Stimulated activated CD8-positive, alpha-beta memory T cell treated with anti-CD3 and anti-CD28 coated beads, Interleukin-12 subunit alpha, Interleukin-12 subunit beta, amount 100 ng/mL, for 4 hours (primary cell): ENCODE measurements around the gene PTPRN2.
"Not testable (repeated sequence)": the region's sequence is repeated elsewhere in the genome, so short reads cannot be mapped to it uniquely, and the experiment has no call there.

Source experiments
- DNase-seq: peaks from one replicate; pipeline ENCODE4 v3.0.0-alpha.2; 2020; ENCODE audit warnings: low read depth

The PTPRN2 gene

DNA sequence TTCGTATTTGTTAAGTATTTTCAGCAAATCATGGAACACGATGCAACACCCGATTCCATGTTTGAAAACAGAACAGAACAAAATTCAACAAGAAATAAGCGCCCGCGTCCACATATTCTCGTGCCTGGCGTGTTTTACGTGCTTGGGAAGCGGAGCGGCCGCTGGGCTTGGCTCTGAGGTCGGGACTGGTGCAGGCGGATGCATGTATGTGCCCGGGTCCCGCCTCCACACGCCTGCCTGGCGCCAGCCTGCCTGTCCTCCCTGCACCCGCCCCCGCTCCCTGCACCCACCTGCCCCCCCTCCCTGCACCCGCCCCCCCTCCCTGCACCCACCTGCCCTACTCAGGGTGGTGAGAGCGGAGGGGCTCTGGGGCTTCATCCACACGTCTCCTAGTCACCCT, 796.4 kb downstream of the PTPRN2 start:
- DNase-seq: no peak

DNA sequence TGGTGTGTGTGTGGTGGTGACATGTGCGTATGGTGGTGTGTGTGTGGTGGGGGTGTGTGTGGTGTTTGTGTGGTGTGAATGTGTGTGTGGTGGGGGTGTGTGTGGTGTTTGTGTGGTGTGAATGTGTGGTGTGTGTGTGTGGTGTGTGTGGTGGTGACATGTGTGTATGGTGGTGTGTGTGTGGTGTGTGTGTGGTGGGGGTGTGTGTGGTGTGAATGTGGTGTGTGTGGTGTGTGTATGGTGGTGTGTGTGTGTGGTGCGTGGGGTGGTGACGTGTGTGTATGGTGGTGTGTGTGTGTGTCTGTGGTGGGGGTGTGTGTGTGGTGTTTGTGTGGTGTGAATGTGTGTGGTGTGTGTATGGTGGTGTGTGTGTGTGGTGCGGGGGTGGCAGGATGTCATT, 797.7 kb downstream of the PTPRN2 start:
- no peak for DNase-seq

DNA sequence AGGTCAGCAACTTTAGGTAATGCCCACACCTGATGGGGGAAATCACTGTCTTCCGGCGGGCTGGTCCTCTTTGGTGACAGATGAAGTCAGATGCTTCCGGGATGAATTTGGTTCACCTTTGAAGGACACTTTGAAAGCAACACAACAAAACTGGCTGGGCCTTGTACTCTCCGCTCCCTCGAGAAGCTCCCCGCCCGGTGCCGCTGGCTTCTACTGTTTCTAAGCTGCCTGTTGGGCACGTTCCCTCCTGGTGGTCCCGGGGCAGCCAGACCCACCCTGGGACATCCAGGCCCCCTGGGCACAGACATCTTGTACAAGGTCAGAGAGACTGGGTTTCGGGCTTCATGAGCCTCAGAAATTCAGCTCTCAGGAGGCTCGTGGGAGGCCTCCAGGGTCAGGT, 798.5 kb downstream of the PTPRN2 start:
- no peak for DNase-seq

DNA sequence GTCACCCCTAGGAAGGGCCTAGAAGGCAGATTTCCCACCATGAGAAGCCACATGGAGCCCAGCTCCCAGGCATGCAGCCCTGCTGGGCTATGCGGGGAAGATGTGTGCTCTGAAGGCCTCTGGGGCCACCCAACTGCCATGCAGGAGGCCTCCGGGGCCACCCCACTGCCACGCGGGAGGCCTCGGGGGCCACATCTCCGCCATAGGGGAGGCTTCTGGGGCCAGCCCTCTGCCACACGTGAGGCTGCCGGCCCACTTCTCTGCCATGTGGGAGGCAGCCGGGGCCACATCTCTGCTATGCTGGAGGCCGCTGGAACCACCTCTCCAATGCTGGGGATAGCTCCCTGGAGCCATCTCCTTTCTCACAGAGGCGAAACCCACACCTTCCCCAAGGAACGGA, 799.0 kb downstream of the PTPRN2 start:
- DNase-seq: no peak

DNA sequence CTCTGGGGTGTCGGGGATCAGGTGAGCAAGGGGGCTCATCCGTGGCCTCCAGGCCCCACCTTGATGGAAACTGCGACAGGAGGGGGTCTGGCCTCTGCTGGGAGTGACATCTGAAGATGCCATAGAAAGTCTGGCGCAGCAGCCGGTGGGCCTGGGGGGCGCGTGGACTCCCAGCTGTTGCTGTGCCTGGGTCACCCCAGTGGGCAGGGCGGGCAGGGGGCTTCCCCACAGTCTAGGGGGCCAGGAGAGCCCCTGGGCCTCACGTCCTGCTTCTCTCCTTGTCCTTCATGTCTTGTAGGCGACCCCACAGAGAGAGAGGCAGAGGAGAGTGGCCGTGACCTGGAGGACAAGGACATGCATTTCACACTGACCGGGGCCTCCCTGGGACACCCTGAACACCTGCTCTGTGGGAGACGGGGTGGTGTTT, 800.3 kb downstream of the PTPRN2 start:
- DNase-seq: no peak

DNA sequence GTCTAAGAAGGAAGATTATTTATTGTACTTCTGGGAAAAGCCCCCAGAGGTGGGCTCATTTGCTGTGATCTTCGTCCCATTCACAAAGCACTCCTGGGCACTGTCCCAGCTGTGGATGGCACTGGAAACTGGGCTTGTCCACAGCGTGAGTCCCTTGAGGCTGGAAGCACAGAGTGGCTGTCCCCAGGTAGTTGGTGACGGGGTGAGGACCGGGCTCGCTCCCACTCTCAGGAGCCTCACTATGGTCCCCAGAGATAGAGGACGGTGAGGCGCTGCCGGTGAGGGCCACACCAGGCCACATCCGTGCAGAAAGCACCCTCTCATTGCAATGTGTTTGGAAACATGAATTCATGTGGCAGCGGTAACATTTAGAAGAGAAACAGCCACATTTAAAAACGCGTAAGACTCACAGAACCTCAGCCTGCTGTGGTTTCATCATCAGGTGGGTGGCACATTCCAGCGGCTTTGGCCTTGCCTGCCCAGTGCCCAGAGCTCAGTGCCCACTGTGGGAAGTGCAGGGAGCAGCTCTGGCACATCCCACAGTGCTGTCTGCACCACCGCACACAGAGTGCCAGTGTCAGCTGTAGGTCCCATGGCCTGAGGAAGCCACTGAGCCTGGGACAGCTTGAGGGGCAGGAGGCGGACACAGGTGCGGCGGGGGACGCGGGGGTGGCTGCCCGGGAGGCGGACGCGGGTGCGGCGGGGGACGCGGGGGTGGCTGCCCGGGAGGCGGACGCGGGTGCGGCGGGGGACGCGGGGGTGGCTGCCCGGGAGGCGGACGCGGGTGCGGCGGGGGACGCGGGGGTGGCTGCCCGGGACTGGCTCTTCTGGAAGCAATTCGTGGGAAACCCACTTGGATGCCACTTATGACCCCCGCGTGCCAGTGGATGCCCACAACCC, 801.0 kb downstream of the PTPRN2 start:
- no peak for DNase-seq

DNA sequence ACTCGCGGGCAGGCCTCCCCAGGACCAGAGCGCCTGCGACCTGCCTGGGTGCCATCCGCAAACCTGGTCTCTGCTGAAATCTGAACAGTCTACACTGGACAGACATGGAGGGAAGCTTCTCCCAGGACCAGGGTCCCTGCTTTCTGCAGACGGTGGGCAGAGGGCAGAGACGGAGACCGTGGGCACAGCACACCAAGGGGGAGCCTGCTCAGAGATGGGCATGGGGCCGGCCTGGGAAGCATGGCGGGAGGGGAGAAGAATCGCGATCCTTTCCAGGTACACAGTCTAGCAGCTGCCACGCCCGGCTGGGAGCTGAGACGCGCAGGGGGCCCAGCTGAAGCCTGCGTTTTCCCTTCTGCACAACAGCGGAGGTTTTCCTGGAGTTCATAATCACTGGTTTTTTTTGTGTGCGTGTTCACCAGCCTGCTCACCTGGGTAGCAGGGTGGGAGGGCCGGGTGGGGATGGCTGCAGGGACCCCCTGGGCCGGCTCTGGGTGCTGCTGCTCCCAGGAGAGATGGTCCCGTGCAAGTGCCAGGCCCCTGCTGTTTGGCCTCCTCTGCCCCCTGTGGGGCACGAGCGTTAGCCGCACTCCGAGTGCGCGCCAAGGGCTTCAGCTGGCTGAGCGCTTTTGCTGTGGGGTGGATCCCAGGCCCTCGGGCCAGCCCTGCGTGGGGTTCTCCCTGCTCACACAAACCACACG, 802.0 kb downstream of the PTPRN2 start:
- no peak for DNase-seq

DNA sequence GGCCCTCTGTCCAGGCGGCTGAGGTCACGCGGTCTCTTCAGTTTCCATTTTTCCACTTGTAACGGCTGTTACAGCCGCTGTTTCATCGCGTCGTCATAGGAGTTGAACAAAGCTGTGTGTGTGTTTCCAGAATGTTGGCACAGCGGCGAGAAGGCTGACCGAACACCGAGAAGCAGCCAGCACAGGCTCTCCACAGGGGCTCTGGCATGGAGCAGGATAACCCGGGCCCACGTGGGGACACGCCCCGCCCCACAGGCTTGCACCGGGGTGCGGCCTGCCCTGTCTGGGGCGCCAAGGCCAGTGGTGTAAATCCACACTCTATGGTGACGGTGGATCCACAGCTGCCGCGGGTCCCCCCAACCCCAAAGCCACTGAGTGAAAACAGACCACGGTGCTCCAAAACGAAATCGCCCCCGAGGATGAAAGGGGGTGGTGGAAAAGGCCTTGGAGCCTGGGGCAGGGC, 802.6 kb downstream of the PTPRN2 start:
- no peak for DNase-seq

DNA sequence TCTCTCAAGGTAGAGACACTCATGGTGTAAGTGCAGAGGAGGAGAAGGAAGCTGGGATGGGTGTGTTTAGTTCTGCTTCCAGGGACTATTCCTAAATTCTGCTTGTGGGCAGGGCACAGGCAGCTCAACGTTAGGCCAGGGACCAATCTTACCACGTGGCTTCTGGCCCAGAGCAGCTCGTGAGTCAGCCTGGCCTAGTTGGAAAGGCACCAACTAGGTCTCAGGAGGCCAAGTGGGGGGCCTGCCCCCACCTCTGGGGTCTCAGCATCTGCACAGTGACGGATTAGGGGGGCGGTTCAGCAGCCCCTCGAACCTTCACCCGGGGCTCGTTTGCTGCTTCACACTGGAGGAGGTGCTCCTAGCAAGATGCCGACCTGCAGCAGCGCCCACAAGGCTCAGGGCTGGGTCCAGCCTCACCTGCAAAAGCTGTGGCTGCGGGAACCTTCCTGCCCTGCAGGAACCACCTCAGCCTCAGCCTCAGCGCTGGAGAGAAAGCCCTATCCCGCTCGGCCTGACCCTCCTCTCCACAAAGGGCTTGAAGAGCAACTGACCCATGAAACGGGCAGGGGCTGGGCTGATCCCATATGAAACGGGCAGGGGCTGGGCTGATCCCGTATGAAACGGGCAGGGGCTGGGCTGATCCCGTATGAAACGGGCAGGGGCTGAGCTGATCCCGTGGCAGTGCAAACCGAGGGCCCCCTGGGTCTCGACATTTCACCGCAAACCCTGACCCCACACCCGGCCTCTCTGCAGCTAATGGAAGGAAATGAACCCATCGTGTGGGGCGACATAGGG, 803.4 kb downstream of the PTPRN2 start:
- no peak for DNase-seq

DNA sequence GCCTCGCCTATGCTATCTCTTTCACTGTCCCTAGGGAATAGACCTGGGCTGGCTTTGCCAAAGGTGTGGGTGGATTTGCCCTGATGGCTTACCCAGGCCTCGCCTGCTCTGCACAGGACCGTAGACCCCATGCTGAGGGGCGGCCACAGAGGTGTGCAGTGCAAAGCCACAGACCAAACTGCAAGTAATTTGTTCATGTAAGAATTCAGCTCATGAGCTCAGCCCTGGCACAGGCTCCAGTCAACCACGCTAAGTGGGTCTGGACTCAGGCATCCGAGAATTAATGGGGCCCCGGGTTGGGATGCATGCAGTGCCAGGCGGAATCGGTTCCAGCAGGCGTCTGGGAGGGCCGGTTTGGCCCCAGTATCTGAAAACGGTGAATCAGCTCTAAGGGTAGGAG, 805.6 kb downstream of the PTPRN2 start:
- no peak for DNase-seq

DNA sequence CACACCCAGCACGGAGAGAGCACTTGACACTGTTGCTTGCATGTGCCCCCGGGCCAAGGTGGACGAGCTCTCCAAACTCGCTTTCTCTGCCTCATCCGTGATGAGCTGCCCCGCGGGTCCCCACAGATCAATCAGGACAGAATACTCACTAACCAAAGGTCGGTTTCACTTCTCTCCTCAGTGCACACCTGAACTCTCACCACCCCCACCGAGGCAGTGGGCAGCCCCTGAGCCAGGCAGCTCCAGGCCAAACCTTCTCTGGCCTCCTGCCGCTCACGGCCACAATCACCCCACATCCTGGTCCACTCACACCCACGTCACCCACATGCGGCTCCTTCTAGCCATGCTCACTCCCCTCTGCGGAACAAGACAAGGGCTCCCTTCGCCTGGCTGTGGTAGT, 806.9 kb downstream of the PTPRN2 start:
- no peak for DNase-seq

DNA sequence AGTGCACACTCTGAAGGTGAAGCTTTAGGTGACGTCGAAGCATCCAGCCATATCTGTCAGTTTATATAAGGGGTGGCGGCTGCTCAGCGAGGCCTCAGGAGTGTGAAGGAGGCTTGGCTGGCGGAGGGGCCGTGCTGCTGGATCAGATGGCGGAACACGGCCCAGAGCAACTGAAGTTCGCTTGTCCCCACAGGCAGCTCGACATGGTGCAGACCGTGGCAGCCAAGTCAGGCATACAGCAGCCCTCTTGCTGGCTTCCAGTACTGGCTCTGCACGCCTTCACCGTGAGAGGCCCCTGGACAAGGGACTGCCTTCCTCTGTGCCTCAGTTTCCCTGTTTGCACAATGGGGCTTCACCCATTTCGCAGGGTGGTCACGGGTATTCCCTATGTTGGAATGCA, 807.3 kb downstream of the PTPRN2 start:
- DNase-seq: no peak

DNA sequence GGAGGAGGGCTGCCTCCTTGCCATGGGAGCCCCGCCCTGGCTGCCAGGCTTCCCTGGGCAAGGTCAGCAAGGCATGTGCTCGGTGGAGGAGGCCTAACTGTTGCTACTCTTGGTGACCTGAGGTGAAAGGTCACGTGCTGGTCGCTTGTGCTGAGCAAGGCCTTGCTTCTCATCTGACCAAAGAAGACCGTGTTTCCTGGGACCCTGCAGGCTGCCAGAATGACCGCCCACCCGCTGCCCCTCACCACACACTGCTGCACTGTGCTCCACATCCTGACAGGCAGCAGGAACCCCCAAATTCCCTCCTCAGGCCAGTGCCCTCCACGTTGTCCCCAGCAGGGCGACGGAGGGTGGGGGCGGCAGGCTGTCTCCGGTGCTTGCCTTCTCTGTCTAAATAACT, 808.4 kb downstream of the PTPRN2 start:
- DNase-seq: no peak

DNA sequence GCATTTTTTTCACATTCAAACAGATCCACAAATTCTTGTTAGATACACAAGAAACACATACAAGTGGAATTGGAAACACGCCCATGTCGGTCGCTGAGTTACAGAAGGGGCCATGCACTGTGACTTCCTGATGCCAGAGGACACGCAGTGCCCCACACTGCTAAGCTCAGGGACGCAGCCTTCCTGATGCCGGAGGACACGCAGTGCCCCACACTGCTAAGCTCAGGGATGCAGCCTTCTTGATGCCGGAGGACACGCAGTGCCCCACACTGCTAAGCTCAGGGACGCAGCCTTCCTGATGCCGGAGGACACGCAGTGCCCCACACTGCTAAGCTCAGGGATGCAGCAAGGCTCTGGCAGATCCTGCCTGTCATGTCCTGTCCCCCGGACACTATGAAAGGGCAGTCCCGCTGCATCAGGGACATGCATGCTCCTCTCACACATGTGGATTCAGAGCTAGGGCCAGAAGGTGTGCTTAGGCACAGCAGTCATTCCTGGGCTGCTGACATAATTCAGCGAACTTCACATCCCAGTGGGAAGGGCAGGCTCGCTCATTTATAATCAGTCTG, 810.3 kb downstream of the PTPRN2 start:
- not testable (repeated sequence) for DNase-seq

DNA sequence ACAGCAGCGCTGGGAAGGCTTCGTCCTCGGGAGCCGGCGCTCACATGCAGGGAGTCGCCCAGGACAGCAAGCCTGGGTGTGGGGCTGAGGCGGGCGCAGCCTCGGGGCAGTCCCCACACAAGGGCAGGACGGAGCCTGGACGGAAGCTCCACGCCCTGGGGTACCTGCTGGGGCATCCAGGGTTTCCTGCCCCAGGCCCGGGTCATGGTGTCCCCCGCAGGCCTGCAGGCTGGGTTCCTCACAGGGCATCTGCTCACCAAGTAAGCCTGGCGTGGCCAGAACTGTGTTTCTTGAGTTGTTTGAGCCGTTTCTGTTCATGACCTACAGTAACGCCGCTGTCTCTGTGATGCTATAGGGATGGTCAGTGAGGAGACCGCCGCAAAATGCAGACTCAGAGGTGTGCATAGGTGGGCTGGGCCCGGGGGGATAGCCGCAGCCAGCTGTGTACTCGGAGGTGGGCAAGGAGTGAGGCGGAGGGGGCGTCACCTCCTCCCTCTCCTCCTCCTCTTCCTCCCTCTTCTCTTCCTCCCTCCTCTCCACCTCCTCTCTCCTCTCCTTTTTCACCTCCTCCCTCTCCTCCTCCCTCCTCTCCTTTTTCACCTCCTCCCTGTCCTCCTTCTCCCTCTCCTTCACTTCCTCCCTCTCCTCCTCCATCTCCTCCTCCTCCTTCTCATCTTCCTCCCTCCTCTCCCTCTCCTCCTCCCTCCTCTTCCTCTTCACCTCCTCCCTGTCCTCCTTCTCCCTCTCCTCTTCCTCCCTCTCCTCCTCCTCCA, 811.9 kb downstream of the PTPRN2 start:
- no peak for DNase-seq

DNA sequence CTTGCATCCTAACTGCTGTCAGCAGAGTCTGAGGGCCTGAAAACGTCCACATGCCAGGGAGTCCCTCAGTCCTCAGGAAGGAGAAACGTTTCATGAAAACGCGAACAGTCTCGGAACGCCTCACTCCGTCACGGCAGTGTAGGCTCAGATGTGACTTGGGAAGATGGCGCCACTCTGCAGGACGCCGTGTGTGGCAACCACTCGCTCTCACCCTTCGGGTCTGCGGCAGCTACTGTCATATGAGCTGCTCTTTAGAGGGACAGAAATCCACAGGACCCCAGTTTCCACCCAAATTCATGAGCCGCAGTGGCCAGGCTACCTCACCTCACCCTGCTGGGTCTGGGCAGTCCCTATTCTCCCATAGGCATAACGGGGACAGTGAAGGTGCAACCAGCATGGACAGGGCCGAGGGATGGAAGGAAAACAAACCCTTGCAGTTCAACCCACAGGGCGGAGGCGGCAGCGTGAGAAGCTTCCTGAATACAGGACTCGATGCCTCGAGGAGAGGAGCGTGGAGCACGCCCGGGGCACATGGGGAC, 812.5 kb downstream of the PTPRN2 start:
- no peak for DNase-seq

DNA sequence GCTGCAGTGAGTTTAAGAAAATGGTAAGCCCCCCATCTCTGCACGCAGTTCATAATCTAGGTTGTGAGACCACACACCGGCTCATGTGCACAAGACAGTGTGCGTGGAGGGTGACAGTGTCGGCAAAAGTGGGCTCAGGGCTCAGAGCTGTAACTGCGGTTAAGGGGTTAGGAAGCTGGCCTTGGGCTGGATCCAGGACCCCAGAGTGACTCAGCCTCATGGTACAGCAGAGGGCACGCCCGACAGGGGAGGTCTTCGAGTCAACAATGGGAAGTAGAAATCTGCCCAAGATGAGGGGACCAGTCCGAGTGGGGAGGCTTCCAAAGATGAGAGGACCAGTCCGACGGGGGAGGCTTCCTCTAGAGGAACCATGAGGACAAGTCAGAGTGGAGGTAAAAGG, 813.1 kb downstream of the PTPRN2 start:
- DNase-seq: no peak

DNA sequence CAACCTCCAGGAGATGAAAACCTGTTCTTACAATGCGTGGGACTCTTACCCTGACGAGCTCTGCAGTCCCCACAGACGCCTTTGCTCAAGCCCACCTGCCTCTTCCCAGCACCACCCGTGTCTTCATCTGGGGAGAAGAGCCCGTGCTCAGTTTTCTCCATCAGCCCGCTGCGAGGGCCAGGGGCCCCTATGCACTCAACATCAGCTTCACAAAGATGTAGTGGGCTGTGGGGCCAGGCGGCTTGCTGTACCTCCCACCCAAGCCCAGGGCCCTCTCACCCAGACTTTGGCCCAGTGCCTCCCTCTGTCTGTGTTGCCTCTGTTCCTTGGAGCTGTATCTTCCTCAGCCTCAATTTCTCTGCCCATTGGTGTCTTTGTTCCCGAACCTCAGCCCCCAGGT, 814.3 kb downstream of the PTPRN2 start:
- no peak for DNase-seq

DNA sequence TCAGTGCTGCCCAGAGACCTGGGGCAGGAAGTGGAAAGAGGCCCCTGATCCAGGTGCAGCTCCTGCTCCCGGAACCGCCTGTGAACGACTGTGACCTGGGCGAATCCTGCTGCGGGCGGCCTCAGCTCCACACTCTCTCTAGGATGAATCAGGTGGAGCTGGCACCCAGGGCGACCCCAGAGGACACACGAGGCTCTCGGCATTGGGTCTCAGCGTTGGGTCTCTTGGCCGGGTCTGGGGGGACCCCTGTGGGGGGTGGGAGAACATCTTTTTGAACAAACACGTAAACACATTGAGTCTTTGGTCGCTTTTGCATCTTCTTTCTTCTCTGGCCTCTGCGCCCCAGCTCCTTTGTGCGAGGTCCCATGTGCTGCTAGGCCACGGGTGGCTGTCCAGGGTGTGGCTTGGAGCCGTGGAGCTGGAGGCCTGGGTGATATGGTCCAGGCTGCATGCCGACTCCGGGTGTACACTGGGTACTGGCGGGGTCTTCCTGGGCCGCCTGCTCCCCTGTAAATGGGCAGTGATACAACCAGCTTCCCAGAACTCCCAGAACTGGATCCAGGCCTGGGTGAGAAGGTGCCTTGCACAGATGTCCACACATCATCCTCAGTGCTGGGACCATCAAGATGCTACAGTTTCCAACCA, 815.0 kb downstream of the PTPRN2 start:
- DNase-seq: no peak

DNA sequence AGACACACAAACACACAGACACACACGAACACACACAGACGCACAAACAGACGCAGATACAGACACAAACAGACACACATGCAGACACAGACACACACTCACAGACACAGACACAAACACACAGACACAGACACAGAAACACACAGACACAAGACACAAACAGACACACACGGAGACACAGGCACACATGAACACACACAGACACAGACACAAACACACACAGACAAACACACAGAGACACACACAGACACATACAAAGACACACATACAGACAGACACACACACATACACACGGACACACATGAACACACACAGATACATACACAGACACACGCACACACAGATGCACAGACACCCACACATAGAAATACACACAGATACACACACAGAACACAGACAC, 815.9 kb downstream of the PTPRN2 start:
- DNase-seq: no peak
